Activated CD4-positive, alpha-beta memory T cell treated with anti-CD3 and anti-CD28 coated beads, Interleukin-2, amount 10 ng/mL, durations not matched to agents 7 days and 5 days (primary cell): Measurements from ENCODE around the gene DNAH2. TPM values are rescaled to one million over a fixed set of nuclear protein-coding genes. Genes with fewer than 3 reads are reported as not detected.

ENCODE experiments used
- CTCF ChIA-PET: fragments of 350-600 bp; sonication (Branson Sonifier 250); formaldehyde crosslinking; loops from one replicate; lab custom pipeline; 2021; ENCODE audit warnings: antibody characterized with exemption, inconsistent platforms; lab: Charles Lee
- POLR2A ChIA-PET: fragments of 350-600 bp; sonication (Branson Sonifier 250); formaldehyde crosslinking; loops from one replicate; lab custom pipeline; 2021; ENCODE audit warnings: antibody characterized with exemption; lab: Charles Lee
- DNase-seq: peaks from one replicate; pipeline ENCODE4 v3.0.0-alpha.2; 2020
- H3K27ac Mint-ChIP-seq: one replicate; pipeline ENCODE4 v1.8.0; 2021; ENCODE audit warnings: mild to moderate bottlenecking, mixed read lengths
- H3K27me3 Mint-ChIP-seq: one replicate; pipeline ENCODE4 v1.8.0; 2021; ENCODE audit warnings: mixed read lengths
- H3K36me3 Mint-ChIP-seq: one replicate; pipeline ENCODE4 v1.8.0; 2021; ENCODE audit warnings: low read depth, mixed read lengths
- H3K4me1 Mint-ChIP-seq: one replicate; pipeline ENCODE4 v1.8.0; 2021; ENCODE audit warnings: mixed read lengths
- H3K4me3 Mint-ChIP-seq: one replicate; pipeline ENCODE4 v1.8.0; 2021; ENCODE audit warnings: mild to moderate bottlenecking, mixed read lengths
- H3K9me3 Mint-ChIP-seq: one replicate; pipeline ENCODE4 v1.8.0; 2021; ENCODE audit warnings: mixed read lengths
- total RNA-seq, 2 experiments: library from RNA; stranded (reverse); gene quantifications; one replicate each; pipeline ENCODE4 v1.2.3, GENCODE V29; 2021

Gene DNAH2
- total RNA-seq, 2 experiments from 2014 or later = not detected

DNA sequence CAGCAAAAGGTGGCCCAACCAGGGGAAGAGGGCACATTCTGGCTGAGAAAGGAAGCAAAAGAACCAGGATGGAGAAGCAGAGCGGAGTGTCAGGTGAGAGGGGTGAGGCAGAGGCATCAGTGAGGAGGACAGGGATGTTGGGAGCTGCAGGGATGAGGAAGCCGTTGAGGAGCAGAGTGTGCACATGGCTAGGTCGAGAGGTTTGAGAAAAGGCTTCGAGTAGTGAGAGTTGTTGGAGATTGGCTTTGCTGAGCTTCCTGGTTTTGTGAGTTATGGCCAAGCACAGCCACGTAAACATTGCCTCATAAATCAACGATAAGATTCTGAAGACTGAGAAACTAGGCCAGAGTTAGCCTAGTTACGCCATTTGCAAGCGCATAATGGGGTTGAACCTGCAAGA, 26.9 kb downstream of the DNAH2 start:
- peaks cover 24% of the 10 kb centered on the region for H3K27me3 Mint-ChIP-seq

DNA sequence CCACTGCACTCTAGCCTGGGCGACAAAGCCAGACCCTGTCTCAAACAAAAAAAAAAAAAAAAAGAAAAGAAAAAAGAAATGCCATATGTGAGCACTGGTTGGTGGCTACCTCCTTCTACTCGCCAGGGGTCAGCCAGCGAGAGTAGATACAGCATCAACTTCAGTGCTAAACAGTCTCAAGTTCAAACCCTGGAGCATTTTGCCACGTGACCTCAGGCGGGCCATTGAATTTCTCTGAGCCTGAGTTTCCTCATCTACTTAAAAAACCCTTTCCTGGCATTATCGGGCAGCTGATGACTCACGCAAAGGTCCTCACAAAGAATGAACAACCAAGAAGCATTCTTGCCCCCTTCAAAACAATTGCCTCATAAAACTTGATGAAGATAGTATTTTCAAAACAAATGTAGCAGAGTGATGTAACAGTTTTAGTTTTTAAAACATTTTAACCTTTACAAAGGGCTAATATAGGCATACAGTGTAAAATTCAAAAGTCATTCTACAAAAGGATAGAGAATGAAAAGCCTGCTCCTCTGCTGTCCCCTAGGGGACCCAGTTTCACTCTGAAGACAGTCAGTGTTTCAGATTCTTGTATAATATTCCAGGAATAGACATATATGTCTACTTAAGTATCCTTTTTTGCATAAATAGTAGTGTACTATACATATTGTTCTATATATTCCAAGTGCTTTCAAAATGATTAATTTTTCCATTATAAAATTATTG, 28.4 kb downstream of the DNAH2 start:
- Mint-ChIP-seq H3K27ac (no peak overlapping the region), H3K36me3 (no peaks in the 10 kb centered on the region)
- CTCF ChIA-PET = interaction anchor here (1.4 kb wide), 1 partner anchor 79 kb away, joined by 3 read pairs; no protein-coding TSS in a partner anchor

More for the DNA sequence above, 26.9 kb downstream of the DNAH2 start:
- H3K27ac Mint-ChIP-seq = no peak overlapping the region
- no peaks in the 10 kb centered on the region for H3K9me3 Mint-ChIP-seq
- H3K36me3 Mint-ChIP-seq = no peaks in the 10 kb centered on the region
- H3K4me1 Mint-ChIP-seq = no peaks in the 10 kb centered on the region
- no peak for DNase-seq
- ChIA-PET POLR2A (interaction anchor here (1.4 kb wide), 1 partner anchor 105 kb away, joined by 3 read pairs; no protein-coding TSS in a partner anchor), CTCF (interaction anchor here (0.6 to 1.9 kb wide), 9 partner anchors 12 to 297 kb away, joined by 3 to 12 read pairs (median 6); partner anchors contain the start of gene GUCY2D)
- H3K4me3 Mint-ChIP-seq = no peak overlapping the region

GRCh38 chr17:7747635-7748071, 30.1 kb downstream of the DNAH2 start:
- CTCF ChIA-PET = no interaction called here
- Mint-ChIP-seq H3K27me3 (peaks cover 22% of the 10 kb centered on the region), H3K27ac (no peak overlapping the region), H3K4me3 (no peak overlapping the region), H3K36me3 (no peaks in the 10 kb centered on the region), H3K9me3 (no peaks in the 10 kb centered on the region), H3K4me1 (no peaks in the 10 kb centered on the region)
- DNase-seq = no peak
- POLR2A ChIA-PET = no interaction called here

More for the DNA sequence above, 28.4 kb downstream of the DNAH2 start:
- Mint-ChIP-seq H3K4me3 (no peak overlapping the region), H3K4me1 (no peaks in the 10 kb centered on the region), H3K9me3 (no peaks in the 10 kb centered on the region), H3K27me3 (peaks cover 22% of the 10 kb centered on the region)
- no peak for DNase-seq
- POLR2A ChIA-PET = no interaction called here

GRCh38 chr17:7748076-7748775, 30.7 kb downstream of the DNAH2 start:
- CTCF ChIA-PET = interaction anchor here (0.6 to 0.7 kb wide), 2 partner anchors 112 to 844 kb away, joined by 3 read pairs; no protein-coding TSS in a partner anchor
- no peaks in the 10 kb centered on the region for H3K9me3 Mint-ChIP-seq
- no peaks in the 10 kb centered on the region for H3K4me1 Mint-ChIP-seq
- H3K27me3 Mint-ChIP-seq = peaks cover 22% of the 10 kb centered on the region
- no peak overlapping the region for H3K27ac Mint-ChIP-seq
- DNase-seq = no peak
- no peak overlapping the region for H3K4me3 Mint-ChIP-seq
- POLR2A ChIA-PET = no interaction called here
- H3K36me3 Mint-ChIP-seq = no peaks in the 10 kb centered on the region

- Mint-ChIP-seq H3K36me3 (no peaks in the 10 kb centered on the region), H3K27ac (no peak overlapping the region), H3K27me3 (peaks cover 22% of the 10 kb centered on the region), H3K4me3 (no peak overlapping the region), H3K9me3 (no peaks in the 10 kb centered on the region), H3K4me1 (peaks cover 5% of the 10 kb centered on the region)
- POLR2A ChIA-PET = no interaction called here
- no peak for DNase-seq
- CTCF ChIA-PET = no interaction called here
Observed at GRCh38 chr17:7750321-7750821, 32.8 kb downstream of the DNAH2 start.

- Mint-ChIP-seq H3K36me3 (no peaks in the 10 kb centered on the region), H3K27ac (no peak overlapping the region), H3K4me1 (peaks cover 7% of the 10 kb centered on the region), H3K27me3 (peaks cover 5% of the 10 kb centered on the region), H3K4me3 (no peak overlapping the region), H3K9me3 (no peaks in the 10 kb centered on the region)
- no peak for DNase-seq
- ChIA-PET POLR2A (no interaction called here), CTCF (no interaction called here)
Observed at GRCh38 chr17:7754656-7755055, 37.1 kb downstream of the DNAH2 start.

DNA sequence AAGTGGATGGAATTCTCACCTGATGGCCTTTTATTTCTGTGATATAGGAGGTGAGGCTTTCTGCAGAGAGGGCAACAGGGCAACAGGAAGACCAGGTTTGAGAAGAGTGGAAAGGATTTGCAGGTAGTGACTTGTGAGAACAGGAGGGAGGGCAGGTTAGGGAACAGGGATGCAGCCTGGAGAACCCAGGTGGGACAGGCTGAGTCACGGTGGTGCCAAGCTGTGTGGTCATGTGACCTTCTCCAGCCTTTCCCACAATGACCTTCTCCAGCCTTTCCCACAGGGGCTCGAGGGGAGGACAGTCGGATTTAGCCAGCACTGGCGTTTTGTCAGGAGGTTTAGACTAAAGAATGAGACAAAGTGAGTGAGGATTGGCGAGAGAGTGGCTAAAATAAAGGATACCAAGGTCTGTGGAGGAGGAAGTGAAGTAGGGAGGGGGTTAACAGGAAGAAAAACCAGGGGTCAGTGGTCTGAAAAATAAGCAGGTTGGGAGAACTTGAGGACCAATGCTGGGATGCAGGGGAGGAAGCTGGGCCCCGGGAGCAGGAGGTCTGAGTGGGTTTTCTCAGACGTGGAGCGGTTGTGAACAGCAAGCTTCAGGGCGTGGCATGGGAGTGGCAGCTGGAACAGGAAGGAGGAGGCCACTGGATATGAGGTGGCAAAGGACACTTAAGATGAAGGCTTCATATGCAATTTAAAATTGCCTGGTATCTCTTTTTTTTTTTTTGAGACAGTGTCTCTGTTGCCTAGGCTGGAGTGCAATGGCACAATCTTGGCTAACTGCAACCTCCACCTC, 37.7 kb downstream of the DNAH2 start:
- H3K27ac Mint-ChIP-seq = no peak overlapping the region
- no peak for DNase-seq
- H3K36me3 Mint-ChIP-seq = no peaks in the 10 kb centered on the region
- POLR2A ChIA-PET = no interaction called here
- no peaks in the 10 kb centered on the region for H3K9me3 Mint-ChIP-seq
- H3K4me1 Mint-ChIP-seq = peaks cover 7% of the 10 kb centered on the region
- H3K27me3 Mint-ChIP-seq = peaks cover 3% of the 10 kb centered on the region
- CTCF ChIA-PET = no interaction called here
- H3K4me3 Mint-ChIP-seq = no peak overlapping the region

DNA sequence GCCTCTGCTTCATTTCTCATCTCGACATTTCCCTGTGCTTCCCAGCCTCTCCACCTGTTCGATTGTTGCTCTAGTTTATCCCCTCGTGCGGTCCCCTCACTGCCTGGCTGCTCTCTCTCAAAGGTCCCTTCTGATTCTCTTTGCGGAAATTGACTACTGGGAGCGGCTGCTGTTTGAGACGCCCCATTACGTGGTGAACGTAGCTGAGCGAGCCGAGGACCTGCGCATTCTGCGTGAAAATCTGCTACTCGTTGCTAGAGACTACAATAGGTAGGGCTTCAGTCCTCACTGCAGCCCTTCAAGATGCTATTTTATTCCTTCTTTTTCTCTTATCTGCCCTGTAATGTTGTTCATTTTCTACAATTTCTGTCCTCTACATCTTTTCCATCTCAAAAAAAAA, 39.4 kb downstream of the DNAH2 start:
- Mint-ChIP-seq H3K36me3 (no peaks in the 10 kb centered on the region), H3K27ac (no peak overlapping the region), H3K4me3 (no peak overlapping the region), H3K4me1 (peaks cover 7% of the 10 kb centered on the region), H3K9me3 (no peaks in the 10 kb centered on the region), H3K27me3 (no peaks in the 10 kb centered on the region)
- ChIA-PET CTCF (interaction anchor here (1.9 kb wide), 1 partner anchor 13 kb away, joined by 6 read pairs; no protein-coding TSS in a partner anchor), POLR2A (no interaction called here)
- no peak for DNase-seq

DNA sequence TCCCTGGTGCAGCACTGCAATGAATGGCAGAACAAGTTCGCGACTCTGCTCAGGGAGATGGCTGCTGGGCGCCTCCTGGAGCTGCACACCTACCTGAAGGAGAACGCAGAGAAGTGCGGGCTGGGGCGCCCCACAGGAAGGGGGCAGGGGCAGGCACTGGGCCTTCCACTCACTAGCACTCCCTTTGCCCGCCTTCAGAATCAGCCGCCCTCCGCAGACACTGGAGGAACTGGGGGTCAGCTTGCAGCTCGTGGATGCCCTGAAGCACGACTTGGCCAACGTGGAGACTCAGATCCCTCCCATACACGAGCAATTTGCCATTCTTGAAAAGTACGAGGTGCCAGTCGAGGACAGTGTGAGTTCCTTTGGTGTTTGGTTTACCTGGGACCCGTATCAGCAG, 46.4 kb downstream of the DNAH2 start:
- ChIA-PET POLR2A (no interaction called here), CTCF (interaction anchor here (0.6 kb wide), 1 partner anchor 76 kb away, joined by 3 read pairs; the partner anchor contains the start of gene TP53)
- no peak for DNase-seq
- Mint-ChIP-seq H3K9me3 (no peaks in the 10 kb centered on the region), H3K4me1 (no peaks in the 10 kb centered on the region), H3K27me3 (peaks cover 12% of the 10 kb centered on the region), H3K27ac (no peak overlapping the region), H3K36me3 (no peaks in the 10 kb centered on the region), H3K4me3 (no peak overlapping the region)

- no peaks in the 10 kb centered on the region for H3K36me3 Mint-ChIP-seq
- H3K27ac Mint-ChIP-seq = no peak overlapping the region
- no peaks in the 10 kb centered on the region for H3K4me1 Mint-ChIP-seq
- ChIA-PET CTCF (no interaction called here), POLR2A (no interaction called here)
- no peaks in the 10 kb centered on the region for H3K9me3 Mint-ChIP-seq
- H3K27me3 Mint-ChIP-seq = peaks cover 17% of the 10 kb centered on the region
- DNase-seq = no peak
- no peak overlapping the region for H3K4me3 Mint-ChIP-seq
Observed at GRCh38 chr17:7767004-7767403, 49.5 kb downstream of the DNAH2 start.

GRCh38 chr17:7767405-7768021, 50.0 kb downstream of the DNAH2 start:
- H3K27me3 Mint-ChIP-seq = peaks cover 17% of the 10 kb centered on the region
- no peaks in the 10 kb centered on the region for H3K36me3 Mint-ChIP-seq
- DNase-seq = no peak
- CTCF ChIA-PET = no interaction called here
- no peaks in the 10 kb centered on the region for H3K9me3 Mint-ChIP-seq
- H3K27ac Mint-ChIP-seq = no peak overlapping the region
- H3K4me1 Mint-ChIP-seq = no peaks in the 10 kb centered on the region
- POLR2A ChIA-PET = no interaction called here
- H3K4me3 Mint-ChIP-seq = no peak overlapping the region

- H3K4me1 Mint-ChIP-seq = no peaks in the 10 kb centered on the region
- H3K27ac Mint-ChIP-seq = no peak overlapping the region
- CTCF ChIA-PET = interaction anchor here (0.5 to 1.5 kb wide), 2 partner anchors 26 to 161 kb away, joined by 3 read pairs; no protein-coding TSS in a partner anchor
- POLR2A ChIA-PET = no interaction called here
- H3K36me3 Mint-ChIP-seq = no peaks in the 10 kb centered on the region
- no peak overlapping the region for H3K4me3 Mint-ChIP-seq
- H3K27me3 Mint-ChIP-seq = peaks cover 26% of the 10 kb centered on the region
- H3K9me3 Mint-ChIP-seq = no peaks in the 10 kb centered on the region
- DNase-seq = no peak
Observed at GRCh38 chr17:7769854-7770253, 52.3 kb downstream of the DNAH2 start.
